Endothelial cell of umbilical vein (primary cell): ENCODE results near the gene TRAF7.
"Not testable (repeated sequence)": the region's sequence is repeated elsewhere in the genome, so short reads cannot be mapped to it uniquely, and the experiment has no call there.

Experiments
- EZH2 ChIP-seq: IDR thresholded peaks from 2 replicates; pipeline ENCODE4 v1.6.1; 2012; ENCODE audit warnings: borderline replicate concordance, low read depth, mild to moderate bottlenecking, moderate library complexity, low read length, inconsistent platforms; ENCODE audit not compliant: severe bottlenecking
- FOS ChIP-seq: IDR thresholded peaks from 2 replicates; pipeline ENCODE4 v1.6.1; 2011; ENCODE audit warnings: mild to moderate bottlenecking, low read length, moderate library complexity, borderline replicate concordance; ENCODE audit not compliant: insufficient read depth
- GATA2 ChIP-seq: IDR thresholded peaks from 2 replicates; pipeline ENCODE4 v1.7.0; 2011; ENCODE audit warnings: low read depth, mild to moderate bottlenecking, moderate library complexity, mixed read lengths, low read length; ENCODE audit not compliant: insufficient read length, insufficient read depth
- JUN ChIP-seq: IDR thresholded peaks from 2 replicates; pipeline ENCODE4 v1.6.1; 2011; ENCODE audit warnings: borderline replicate concordance, low read depth; ENCODE audit not compliant: insufficient read length, insufficient read depth
- MYC ChIP-seq: IDR thresholded peaks from one replicate; pipeline ENCODE4 v1.6.1; 2011; ENCODE audit warnings: mild to moderate bottlenecking, low read depth, low read length
- POLR2A ChIP-seq: IDR thresholded peaks from 2 replicates; pipeline ENCODE4 v1.6.1; 2012; ENCODE audit warnings: low read depth, mild to moderate bottlenecking, control low read depth, low read length
- POLR2AphosphoS5 ChIP-seq: IDR thresholded peaks from 2 replicates; pipeline ENCODE4 v1.6.1; 2012; ENCODE audit warnings: low read depth, mild to moderate bottlenecking, control low read depth, low read length, moderate library complexity; ENCODE audit not compliant: insufficient read depth
- TF ChIP-seq, protein P1 (sequence below): IDR thresholded peaks from 2 replicates; pipeline ENCODE4 v1.6.1; 2011; ENCODE audit not compliant: insufficient read depth, insufficient read length
- TF ChIP-seq, protein P2 (sequence below), 2 donors: IDR thresholded peaks; 1 replicate in 1 of 2; 2 replicates in 1 of 2; pipeline ENCODE4 v1.5.1; 2011; ENCODE audit warnings: low read length in 2 of 2, mild to moderate bottlenecking in 2 of 2, moderate library complexity in 2 of 2, control low read depth in 1 of 2, inconsistent platforms in 1 of 2, low read depth in 1 of 2; ENCODE audit not compliant: insufficient read depth in 1 of 2; ENCODE audit errors: extremely low read depth in 1 of 2

DNA sequence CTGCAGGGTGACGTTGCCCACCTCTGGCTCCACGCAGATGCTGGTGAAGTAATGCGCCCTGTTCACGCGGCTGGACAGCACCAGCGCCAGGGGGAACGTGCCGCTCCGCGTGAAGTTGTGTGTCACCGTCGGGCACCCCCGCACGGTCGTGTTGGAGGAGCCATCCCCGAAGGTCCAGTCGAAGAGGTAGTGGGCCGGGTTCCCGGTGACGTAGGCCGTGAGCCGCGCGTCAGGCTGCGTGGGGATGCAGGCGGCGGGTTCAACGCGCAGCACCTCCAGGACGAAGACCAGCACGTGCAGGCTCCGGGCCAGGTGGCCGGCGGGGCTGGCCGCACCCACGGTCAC lies 44.6 kb upstream of the TRAF7 start:
- TF ChIP-seq POLR2A, MYC, FOS, EZH2, JUN, POLR2AphosphoS5, GATA2: not testable (repeated sequence)
- TF ChIP-seq, protein P1, sequence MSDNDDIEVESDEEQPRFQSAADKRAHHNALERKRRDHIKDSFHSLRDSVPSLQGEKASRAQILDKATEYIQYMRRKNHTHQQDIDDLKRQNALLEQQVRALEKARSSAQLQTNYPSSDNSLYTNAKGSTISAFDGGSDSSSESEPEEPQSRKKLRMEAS, result not testable (repeated sequence)
- TF ChIP-seq, protein P2, sequence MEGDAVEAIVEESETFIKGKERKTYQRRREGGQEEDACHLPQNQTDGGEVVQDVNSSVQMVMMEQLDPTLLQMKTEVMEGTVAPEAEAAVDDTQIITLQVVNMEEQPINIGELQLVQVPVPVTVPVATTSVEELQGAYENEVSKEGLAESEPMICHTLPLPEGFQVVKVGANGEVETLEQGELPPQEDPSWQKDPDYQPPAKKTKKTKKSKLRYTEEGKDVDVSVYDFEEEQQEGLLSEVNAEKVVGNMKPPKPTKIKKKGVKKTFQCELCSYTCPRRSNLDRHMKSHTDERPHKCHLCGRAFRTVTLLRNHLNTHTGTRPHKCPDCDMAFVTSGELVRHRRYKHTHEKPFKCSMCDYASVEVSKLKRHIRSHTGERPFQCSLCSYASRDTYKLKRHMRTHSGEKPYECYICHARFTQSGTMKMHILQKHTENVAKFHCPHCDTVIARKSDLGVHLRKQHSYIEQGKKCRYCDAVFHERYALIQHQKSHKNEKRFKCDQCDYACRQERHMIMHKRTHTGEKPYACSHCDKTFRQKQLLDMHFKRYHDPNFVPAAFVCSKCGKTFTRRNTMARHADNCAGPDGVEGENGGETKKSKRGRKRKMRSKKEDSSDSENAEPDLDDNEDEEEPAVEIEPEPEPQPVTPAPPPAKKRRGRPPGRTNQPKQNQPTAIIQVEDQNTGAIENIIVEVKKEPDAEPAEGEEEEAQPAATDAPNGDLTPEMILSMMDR (IDR thresholded peaks at IDR 0.05; ENCODE audit: extremely low read depth in 1 of 2, insufficient read depth in 1 of 2, low read depth in 1 of 2, low read length in 2 of 2), result not testable (repeated sequence)
